Neutrophil (primary cell): ENCODE results near the gene PALD1.

ENCODE experiments used
- H3K27ac ChIP-seq: fragments of 200-600 bp; sonication (generic); 2 replicates; pipeline ENCODE4 v1.5.1; 2016; ENCODE audit warnings: mild to moderate bottlenecking, moderate library complexity
- H3K27me3 ChIP-seq: fragments of 200-600 bp; sonication (generic); 2 replicates; pipeline ENCODE4 v1.6.0; 2016; ENCODE audit warnings: mild to moderate bottlenecking
- H3K36me3 ChIP-seq: fragments of 200-600 bp; sonication (generic); 2 replicates; pipeline ENCODE4 v1.5.1; 2017
- H3K4me1 ChIP-seq, 2 experiments: fragments of 200-600 bp in 1 of 2; sonication (generic) in 1 of 2; 1 replicate in 1 of 2; 2 replicates in 1 of 2; pipeline versions ENCODE4 v1.5.1 to v1.6.1; 2013 to 2016; ENCODE audit warnings: low read depth in 1 of 2, low read length in 1 of 2, mild to moderate bottlenecking in 1 of 2, moderate library complexity in 1 of 2; ENCODE audit not compliant: control insufficient read depth in 1 of 2, insufficient read depth in 1 of 2
- H3K4me3 ChIP-seq, 2 experiments: fragments of 200-600 bp in 1 of 2; sonication (generic) in 1 of 2; 1 replicate in 1 of 2; 2 replicates in 1 of 2; pipeline ENCODE4 v1.5.1; 2013 to 2016; ENCODE audit warnings: low read depth in 1 of 2, low read length in 1 of 2, mild to moderate bottlenecking in 1 of 2, moderate library complexity in 1 of 2
- H3K9me3 ChIP-seq: fragments of 200-600 bp; sonication (generic); 2 replicates; pipeline ENCODE4 v1.5.1; 2016
- CTCF ChIP-seq: fragments of 200-600 bp; sonication (generic); IDR thresholded peaks from 2 replicates; pipeline ENCODE4 v1.5.1; 2016; ENCODE audit warnings: antibody characterized with exemption

Gene PALD1

GRCh38 chr10:70478191-70479164 lies at the start of gene PALD1:
Gene PALD1 (plus strand): TSS chr10:70478767. CDS start chr10:70525952, 47,185 bp downstream.
- TF ChIP-seq CTCF: no peak
- Histone ChIP-seq H3K36me3 (no peaks in the 10 kb centered on the region), H3K4me3 (peak within 1 kb of the TSS; percentile 5 to 31), H3K4me1 (peaks cover 15 to 17% of the 10 kb centered on the region in 2 experiments), H3K27ac (no peak within 1 kb of the TSS), H3K9me3 (no peaks in the 10 kb centered on the region), H3K27me3 (peaks cover 67% of the 10 kb centered on the region)

- H3K27me3 ChIP-seq: no peaks in the 10 kb centered on the region
- no peak overlapping the region for H3K4me3 ChIP-seq
- H3K27ac ChIP-seq: no peak overlapping the region
- TF ChIP-seq CTCF: no peak
- H3K9me3 ChIP-seq: no peaks in the 10 kb centered on the region
- peaks cover 93% of the 10 kb centered on the region for H3K36me3 ChIP-seq
- no peaks in the 10 kb centered on the region for H3K4me1 ChIP-seq
Observed at GRCh38 chr10:70430493-70431445, 47.8 kb upstream of the PALD1 start.

GRCh38 chr10:70432101-70432500 lies 46.5 kb upstream of the PALD1 start:
- Histone ChIP-seq H3K4me1 (no peaks in the 10 kb centered on the region), H3K9me3 (no peaks in the 10 kb centered on the region), H3K27me3 (peaks cover 5% of the 10 kb centered on the region), H3K27ac (no peak overlapping the region), H3K4me3 (no peak overlapping the region), H3K36me3 (peaks cover 86% of the 10 kb centered on the region)
- TF ChIP-seq CTCF: no peak

GRCh38 chr10:70432561-70433263 lies 45.9 kb upstream of the PALD1 start:
- no peak overlapping the region for H3K27ac ChIP-seq
- TF ChIP-seq CTCF: no peak
- H3K4me1 ChIP-seq: no peaks in the 10 kb centered on the region
- H3K9me3 ChIP-seq: no peaks in the 10 kb centered on the region
- peaks cover 11% of the 10 kb centered on the region for H3K27me3 ChIP-seq
- no peak overlapping the region for H3K4me3 ChIP-seq
- peaks cover 80% of the 10 kb centered on the region for H3K36me3 ChIP-seq
